NCI-H146 treated with DMSO at 0.1 percent for 48 hours (cell line): ENCODE data around the gene BCAM.
A peak's percentile ranks its signal among the peaks of the same experiment; 100 is the strongest.
"Not testable (repeated sequence)": the region's sequence is repeated elsewhere in the genome, so short reads cannot be mapped to it uniquely, and the experiment has no call there.

Source experiments
- DNase-seq: peaks from one replicate; lab custom pipeline; 2025; ENCODE audit not compliant: unreplicated experiment; lab: John Stamatoyannopoulos, UW

The BCAM gene, protein sequence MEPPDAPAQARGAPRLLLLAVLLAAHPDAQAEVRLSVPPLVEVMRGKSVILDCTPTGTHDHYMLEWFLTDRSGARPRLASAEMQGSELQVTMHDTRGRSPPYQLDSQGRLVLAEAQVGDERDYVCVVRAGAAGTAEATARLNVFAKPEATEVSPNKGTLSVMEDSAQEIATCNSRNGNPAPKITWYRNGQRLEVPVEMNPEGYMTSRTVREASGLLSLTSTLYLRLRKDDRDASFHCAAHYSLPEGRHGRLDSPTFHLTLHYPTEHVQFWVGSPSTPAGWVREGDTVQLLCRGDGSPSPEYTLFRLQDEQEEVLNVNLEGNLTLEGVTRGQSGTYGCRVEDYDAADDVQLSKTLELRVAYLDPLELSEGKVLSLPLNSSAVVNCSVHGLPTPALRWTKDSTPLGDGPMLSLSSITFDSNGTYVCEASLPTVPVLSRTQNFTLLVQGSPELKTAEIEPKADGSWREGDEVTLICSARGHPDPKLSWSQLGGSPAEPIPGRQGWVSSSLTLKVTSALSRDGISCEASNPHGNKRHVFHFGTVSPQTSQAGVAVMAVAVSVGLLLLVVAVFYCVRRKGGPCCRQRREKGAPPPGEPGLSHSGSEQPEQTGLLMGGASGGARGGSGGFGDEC

GRCh38 chr19:44808463-44809371 is at the start of gene BCAM:
Gene BCAM (plus strand): TSS chr19:44809103. CDS start chr19:44809125, 22 bp downstream.
- DNase-seq, result peak; percentile 53

GRCh38 chr19:44762038-44762437 is 46.9 kb upstream of the BCAM start:
- DNase-seq, result no peak

GRCh38 chr19:44765033-44765948 is 43.6 kb upstream of the BCAM start:
- DNase-seq, result no peak

DNA sequence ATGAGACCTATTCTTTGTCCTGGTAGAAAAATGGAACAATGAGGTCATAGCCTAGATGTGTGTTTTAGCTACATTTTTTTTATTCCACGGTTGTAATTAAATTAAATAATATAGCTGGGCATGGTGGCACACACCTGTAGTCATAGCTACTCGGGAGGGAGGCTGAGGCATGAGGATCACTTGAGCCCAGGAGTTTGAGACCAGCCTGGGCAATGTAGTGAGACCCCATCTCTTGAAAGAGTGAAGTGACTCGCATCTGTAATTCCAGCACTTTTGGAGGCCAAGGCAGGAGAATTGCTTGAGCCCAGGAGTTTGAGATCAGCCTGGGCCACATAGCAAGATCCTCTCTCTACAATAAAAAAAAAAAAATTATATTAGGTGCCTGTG is 43.0 kb upstream of the BCAM start:
- no peak for DNase-seq

GRCh38 chr19:44767295-44768180 is 41.4 kb upstream of the BCAM start:
- no peak for DNase-seq

GRCh38 chr19:44770550-44771257 is 38.2 kb upstream of the BCAM start:
- DNase-seq, result peak; percentile 95

DNA sequence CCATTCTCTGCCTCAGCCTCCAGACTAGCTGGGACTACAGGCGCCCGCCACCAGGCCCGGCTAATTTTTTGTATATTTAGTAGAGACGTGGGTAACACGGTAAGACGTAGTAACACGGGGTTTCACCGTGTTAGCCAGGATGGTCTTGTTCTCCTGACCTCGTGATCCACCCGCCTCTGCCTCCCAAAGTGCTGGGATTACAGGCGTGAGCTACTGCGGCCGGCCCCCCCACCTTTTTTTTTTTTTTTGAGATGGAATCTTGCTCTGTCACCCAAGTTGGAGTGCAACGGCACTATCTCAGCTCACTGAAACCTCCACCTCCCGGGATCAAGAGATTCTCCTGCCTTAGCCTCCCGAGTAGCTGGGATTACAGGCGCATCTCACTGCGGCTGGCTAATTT is 36.8 kb upstream of the BCAM start:
- DNase-seq, result not testable (repeated sequence)

- DNase-seq, result no peak
These were observed 35.9 kb upstream of the BCAM start for GRCh38 chr19:44772959-44773358.

GRCh38 chr19:44775676-44776240 is 33.1 kb upstream of the BCAM start:
- DNase-seq, result no peak

DNA sequence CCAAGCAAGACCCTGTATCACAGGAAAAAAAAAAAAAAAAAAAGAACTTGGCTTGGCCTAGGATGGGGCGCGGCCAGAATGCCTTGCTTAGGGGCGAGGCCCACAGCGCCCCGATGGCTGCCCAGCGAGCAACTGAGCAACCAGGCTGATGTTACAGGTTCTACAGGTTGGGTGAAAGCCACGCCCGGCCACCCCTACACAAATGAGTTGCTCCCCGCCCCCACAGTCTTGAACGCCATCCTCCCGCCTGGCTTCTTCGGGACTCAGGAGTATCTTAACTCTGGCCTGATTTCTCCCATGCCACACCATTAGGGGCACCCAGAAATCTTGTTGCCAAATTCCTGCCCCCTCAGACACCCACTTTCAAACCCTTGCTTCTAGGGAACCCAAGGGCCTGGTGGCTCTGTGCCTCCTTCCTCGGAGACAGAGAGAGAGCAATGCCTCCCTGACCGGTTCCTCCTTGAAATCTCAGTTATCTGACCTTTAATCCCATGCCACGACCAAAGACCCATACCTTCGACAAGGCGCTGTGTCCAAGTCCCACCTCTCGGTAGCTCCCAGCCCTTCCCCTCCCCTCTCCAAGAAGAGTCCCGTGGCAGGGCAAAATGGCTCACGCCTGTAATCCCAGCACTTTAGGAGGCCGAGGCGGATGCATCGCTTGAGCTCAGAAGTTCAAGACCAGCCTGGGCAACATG is 32.4 kb upstream of the BCAM start:
- no peak for DNase-seq

- DNase-seq, result peak; percentile 93
These were observed 31.1 kb upstream of the BCAM start, which contains the start of gene CBLC for GRCh38 chr19:44777715-44778347. Gene CBLC (plus strand): TSS chr19:44777890. CDS start chr19:44777932, 42 bp downstream.

DNA sequence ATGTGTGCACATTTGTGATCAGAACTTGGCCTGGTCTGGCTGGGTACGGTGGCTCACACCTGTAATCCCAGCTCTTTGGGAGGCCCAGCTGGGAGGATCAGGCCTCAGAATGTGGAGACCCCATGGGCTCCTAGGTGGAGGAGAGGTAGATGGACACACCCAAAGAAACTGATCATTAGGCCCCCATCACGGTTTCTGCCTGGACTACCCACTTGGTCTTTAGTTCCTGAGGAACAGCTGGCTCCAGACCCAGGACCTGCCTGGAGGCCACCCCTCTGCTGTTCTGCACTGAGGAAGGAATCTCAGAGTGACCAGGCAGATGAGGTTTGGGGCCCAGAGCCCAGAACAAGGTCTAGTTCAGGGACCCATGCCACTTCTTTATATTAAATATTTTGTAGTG is 29.8 kb upstream of the BCAM start:
- no peak for DNase-seq

GRCh38 chr19:44781694-44782093 is 27.2 kb upstream of the BCAM start:
- DNase-seq, result not testable (repeated sequence)

DNA sequence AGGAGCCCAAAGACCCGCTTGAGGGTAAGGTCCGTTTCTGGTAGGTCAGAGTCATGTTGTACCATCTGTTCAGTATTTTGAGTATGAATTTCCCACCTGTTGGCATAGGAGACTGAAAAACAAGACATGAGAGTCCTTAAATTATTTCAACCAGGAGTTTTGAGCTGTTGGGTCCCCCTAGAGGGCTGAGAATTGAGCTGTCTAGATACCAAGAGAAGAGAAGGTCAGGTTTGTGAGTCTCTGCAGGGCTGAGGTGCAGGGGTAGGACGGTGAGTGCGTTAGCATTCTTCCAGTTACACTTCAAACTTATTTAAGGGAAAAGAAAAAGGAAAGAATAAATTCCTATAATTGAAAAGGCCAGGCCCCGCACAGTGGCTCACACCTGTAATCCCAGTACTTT is 26.2 kb upstream of the BCAM start:
- DNase-seq, result no peak

- no peak for DNase-seq
These were observed 25.4 kb upstream of the BCAM start for GRCh38 chr19:44783545-44783944.

GRCh38 chr19:44785271-44785670 is 23.6 kb upstream of the BCAM start:
- no peak for DNase-seq

GRCh38 chr19:44785993-44786392 is 22.9 kb upstream of the BCAM start:
- DNase-seq, result no peak
